GM12878 (cell line): ENCODE results near the gene EYS. TPM values are rescaled to one million over a fixed set of nuclear protein-coding genes. Genes with fewer than 3 reads are reported as not detected.

Source experiments
- ATAC-seq: fragments of 200-7000 bp; cut with Tn5 transposase; 3 replicates; pipeline ENCODE4 v1.9.1; 2020; ENCODE audit warnings: mild to moderate bottlenecking, moderate library complexity
- BruUV-seq: library from RNA; stranded (reverse); fragments of 400-500 nt; replicated peaks from 2 replicates; lab custom pipeline; 2021; lab: Mats Ljungman, UMichigan
- CTCF ChIA-PET: fragments of 300-600 bp; sonication (Branson Sonifier 250); formaldehyde crosslinking; extraction: SDS; loops from one replicate; lab custom pipeline; 2021; ENCODE audit warnings: inconsistent platforms; lab: Yijun Ruan, JAX
- POLR2A ChIA-PET: fragments of 350-600 bp; formaldehyde crosslinking; extraction: SDS; loops from one replicate; lab custom pipeline; 2021; ENCODE audit warnings: inconsistent platforms; lab: Charles Lee
- RAD21 ChIA-PET: fragments of 300-600 bp; sonication (Branson Sonifier 250); formaldehyde crosslinking; loops from one replicate; lab custom pipeline; 2023; ENCODE audit warnings: antibody characterized with exemption; ENCODE audit not compliant: unreplicated experiment; lab: Charles Lee
- SMC1A ChIA-PET: fragments of 300-600 bp; sonication (Branson Sonifier 250); formaldehyde crosslinking; loops from one replicate; lab custom pipeline; 2023; ENCODE audit not compliant: unreplicated experiment, uncharacterized antibody; lab: Charles Lee
- DNase-seq: peaks from one replicate; pipeline ENCODE4 v3.0.0-alpha.2; 2011; ENCODE audit warnings: low read depth, low spot score
- FAIRE-seq: peaks from 3 replicates; lab custom pipeline; 2011; peaks lifted over from hg19 to GRCh38; lab: Jason Lieb, UNC
- H2AFZ ChIP-seq: 2 replicates; pipeline ENCODE4 v1.6.0; 2011; ENCODE audit warnings: low read depth, low read length, control low read depth; ENCODE audit not compliant: control insufficient read depth
- H3K27ac ChIP-seq: 2 replicates; pipeline ENCODE4 v1.5.1; 2011; ENCODE audit warnings: control low read depth; ENCODE audit not compliant: control insufficient read depth, insufficient read depth
- H3K27me3 ChIP-seq, 2 experiments: replicated peaks in 1 of 2; 2 replicates each; pipeline versions ENCODE4 v1.6.0 to v1.6.1; 2011; ENCODE audit warnings: low read length in 1 of 2; ENCODE audit not compliant: control insufficient read depth in 2 of 2, insufficient read depth in 2 of 2
- H3K36me3 ChIP-seq, 2 experiments: 2 replicates each; pipeline ENCODE4 v1.5.1; 2011; ENCODE audit warnings: low read length in 1 of 2; ENCODE audit not compliant: control insufficient read depth in 2 of 2, insufficient read depth in 2 of 2
- H3K4me1 ChIP-seq: 2 replicates; pipeline ENCODE4 v1.6.1; 2011; ENCODE audit warnings: mild to moderate bottlenecking, low read length, moderate library complexity, mixed read lengths; ENCODE audit not compliant: control insufficient read depth, insufficient read depth
- H3K4me2 ChIP-seq: 2 replicates; pipeline ENCODE4 v1.6.0; 2011; ENCODE audit warnings: control low read depth; ENCODE audit not compliant: control insufficient read depth, insufficient read depth
- H3K4me3 ChIP-seq: fragments of 200-600 bp; sonication (generic); 2 replicates; pipeline ENCODE4 v1.5.1; 2016
- H3K79me2 ChIP-seq: 2 replicates; pipeline ENCODE4 v1.6.0; 2011; ENCODE audit warnings: low read length; ENCODE audit not compliant: control insufficient read depth, insufficient read depth
- H3K9ac ChIP-seq: 2 replicates; pipeline ENCODE4 v1.8.0; 2011; ENCODE audit warnings: low read length, control low read depth, mixed read lengths; ENCODE audit not compliant: control insufficient read depth, insufficient read depth
- H3K9me3 ChIP-seq: replicated peaks from 3 replicates; pipeline ENCODE4 v1.5.1; 2011; ENCODE audit warnings: mild to moderate bottlenecking, low read length; ENCODE audit not compliant: control insufficient read depth, insufficient read depth
- H4K20me1 ChIP-seq: 2 replicates; pipeline ENCODE4 v1.6.0; 2011; ENCODE audit not compliant: control insufficient read depth, insufficient read depth
- CHD2 ChIP-seq: IDR thresholded peaks from 2 replicates; pipeline ENCODE4 v1.6.1; 2011; ENCODE audit warnings: low read depth, low read length, improper control_type of control experiment, borderline replicate concordance
- RAD21 ChIP-seq: IDR thresholded peaks from 2 replicates; pipeline ENCODE4 v1.6.1; 2011; ENCODE audit warnings: mild to moderate bottlenecking, low read depth, low read length, moderate library complexity; ENCODE audit not compliant: insufficient read depth
- RCOR1 ChIP-seq: conservative IDR thresholded peaks from 2 replicates; pipeline ENCODE4 v1.6.1; 2012; ENCODE audit warnings: low read depth, low read length, improper control_type of control experiment
- SMC3 ChIP-seq: IDR thresholded peaks from 2 replicates; pipeline ENCODE4 v1.6.1; 2011; ENCODE audit warnings: low read length, improper control_type of control experiment, borderline replicate concordance
- WGBS: methylation state at CpG from one replicate; pipeline ENCODE4 v1.1.6; 2016; ENCODE audit warnings: low lambda C conversion rate; ENCODE audit not compliant: insufficient replicate concordance, insufficient coverage; ENCODE audit errors: missing lambda C conversion rate; 5-methylcytosine and 5-hydroxymethylcytosine counted together
- in situ Hi-C: fragments of 300-500 bp; cut with MboI; formaldehyde crosslinking; loops from 9 replicates; pipeline ENCODE4 v1.14.3; 2018; ENCODE audit warnings: mixed read lengths
- intact Hi-C: fragments of 100-400 bp; cut with micrococcal nuclease; formaldehyde crosslinking; loops from one replicate; pipeline ENCODE4 v1.14.2; 2022; ENCODE audit not compliant: unreplicated experiment
- polyA plus RNA-seq, 11 experiments: library from polyadenylated mRNA; depleted of rRNA in 4 of 11; unstranded in 6 of 11; stranded (reverse) in 5 of 11; fragments of >200 nt; fragmentation: Nextera tagmentation in 4 of 11; fragmentation: Illumina TruSeq in 1 of 11; extraction: Ambion mirVana in 4 of 11; extraction: Trizol in 1 of 11; gene quantifications; 1 replicate in 1 of 11; 2 replicates in 10 of 11; pipeline versions ENCODE4 v1.2.1 to v1.2.3, GENCODE V29; 2011 to 2016; ENCODE audit warnings: inconsistent platforms in 2 of 11, missing spikeins in 2 of 11, low read depth in 1 of 11
- total RNA-seq, 4 experiments: library from RNA; depleted of rRNA in 3 of 4; stranded (reverse); fragments of >200 nt in 3 of 4; fragmentation: Illumina TruSeq in 1 of 4; extraction: Trizol in 1 of 4; gene quantifications; 2 replicates each; pipeline versions ENCODE4 v1.2.1 to v1.2.3, GENCODE V29; 2013 to 2021
- TF ChIP-seq, protein P1 (sequence below), 3 experiments: IDR thresholded peaks in 2 of 3; conservative IDR thresholded peaks in 1 of 3; 2 replicates each; pipeline ENCODE4 v1.5.1; 2011; ENCODE audit warnings: low read depth in 3 of 3, low read length in 3 of 3, mild to moderate bottlenecking in 3 of 3, control low read depth in 2 of 3, moderate library complexity in 2 of 3, inconsistent platforms in 1 of 3, mixed read lengths in 1 of 3; ENCODE audit not compliant: control insufficient read depth in 2 of 3, insufficient read depth in 1 of 3; ENCODE audit errors: extremely low read depth in 1 of 3

EYS gene
- total and polyA plus RNA-seq, 10 of the 15 experiments (the other 5 are each of a cell fraction or from before 2014, with no cell fraction given) = under 0.01 to 0.14 (median 0.02) TPM; not detected in 1

DNA sequence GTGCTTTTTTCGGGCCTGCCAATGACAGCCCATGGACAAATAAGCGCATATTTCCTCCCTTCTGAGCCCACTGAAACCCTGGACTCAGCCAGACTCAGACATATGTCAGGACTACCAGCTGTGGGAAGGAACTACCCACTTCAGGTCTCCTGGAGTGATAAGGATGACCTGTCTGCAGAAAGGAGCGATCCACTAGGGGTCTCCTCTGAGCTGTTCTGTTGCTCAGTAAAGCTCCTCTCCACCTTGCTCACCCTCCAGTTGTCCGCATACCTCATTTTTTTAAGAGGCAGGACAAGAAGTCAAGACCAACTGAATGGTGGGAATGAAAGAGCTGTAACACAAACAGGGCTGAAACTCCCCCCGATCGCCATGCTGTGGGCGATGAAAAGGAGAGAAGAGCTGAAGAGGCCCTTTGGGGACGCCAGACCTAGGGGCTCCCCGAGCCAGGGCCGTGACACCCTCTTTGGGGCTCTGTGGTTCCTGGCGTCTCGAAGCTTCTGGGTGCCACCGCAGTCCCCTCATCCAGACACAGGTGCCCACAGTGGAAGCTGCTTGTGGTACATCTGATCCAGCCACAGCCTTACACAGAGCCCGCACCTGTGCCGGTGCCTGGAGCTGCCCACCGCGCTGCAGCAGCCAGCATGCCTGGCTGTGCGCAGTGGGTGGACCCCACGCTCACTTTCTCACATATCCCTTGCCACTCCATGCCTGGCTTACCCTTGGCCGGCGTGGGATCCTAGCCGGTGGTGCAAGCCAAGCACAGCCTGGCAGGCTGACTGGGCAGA is 68.8 kb downstream of the EYS start:
- H3K9me3 ChIP-seq = no peaks in the 10 kb centered on the region
- H2AFZ ChIP-seq = no peak overlapping the region
- no peaks in the 10 kb centered on the region for H4K20me1 ChIP-seq
- intact Hi-C loops (loop anchor here (5.0 kb wide), 1 partner anchor 859 kb away; no protein-coding TSS in a partner anchor), in situ Hi-C loops (no loop called here)
- CTCF ChIA-PET = interaction anchor here (0.7 to 2.1 kb wide), 6 partner anchors 9 to 858 kb away, joined by 3 to 14 read pairs (median 3); no protein-coding TSS in a partner anchor
- H3K27ac ChIP-seq = no peak overlapping the region
- no peaks in the 10 kb centered on the region for H3K36me3 ChIP-seq
- BruUV-seq = no TSS peak
- no peaks in the 10 kb centered on the region for H3K27me3 ChIP-seq
- no peak for DNase-seq
- no peak overlapping the region for H3K4me3 ChIP-seq
- 57% methylated on average over 16 of the region's 22 CpGs for WGBS
- FAIRE-seq = no peak
- no peak overlapping the region for H3K4me2 ChIP-seq
- TF ChIP-seq SMC3 (0 out of 2 replicates have a peak, but pooled peaks have one; percentile 18), CHD2 (no peak), RAD21 (peak; percentile 21; the same call in 1 of the 2 replicates), RCOR1 (no peak)
- TF ChIP-seq, protein P1, sequence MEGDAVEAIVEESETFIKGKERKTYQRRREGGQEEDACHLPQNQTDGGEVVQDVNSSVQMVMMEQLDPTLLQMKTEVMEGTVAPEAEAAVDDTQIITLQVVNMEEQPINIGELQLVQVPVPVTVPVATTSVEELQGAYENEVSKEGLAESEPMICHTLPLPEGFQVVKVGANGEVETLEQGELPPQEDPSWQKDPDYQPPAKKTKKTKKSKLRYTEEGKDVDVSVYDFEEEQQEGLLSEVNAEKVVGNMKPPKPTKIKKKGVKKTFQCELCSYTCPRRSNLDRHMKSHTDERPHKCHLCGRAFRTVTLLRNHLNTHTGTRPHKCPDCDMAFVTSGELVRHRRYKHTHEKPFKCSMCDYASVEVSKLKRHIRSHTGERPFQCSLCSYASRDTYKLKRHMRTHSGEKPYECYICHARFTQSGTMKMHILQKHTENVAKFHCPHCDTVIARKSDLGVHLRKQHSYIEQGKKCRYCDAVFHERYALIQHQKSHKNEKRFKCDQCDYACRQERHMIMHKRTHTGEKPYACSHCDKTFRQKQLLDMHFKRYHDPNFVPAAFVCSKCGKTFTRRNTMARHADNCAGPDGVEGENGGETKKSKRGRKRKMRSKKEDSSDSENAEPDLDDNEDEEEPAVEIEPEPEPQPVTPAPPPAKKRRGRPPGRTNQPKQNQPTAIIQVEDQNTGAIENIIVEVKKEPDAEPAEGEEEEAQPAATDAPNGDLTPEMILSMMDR (IDR thresholded peaks at IDR 0.05 in 2 of 3, conservative IDR thresholded peaks at IDR 0.05 in 1 of 3; ENCODE audit: control insufficient read depth in 2 of 3, extremely low read depth in 1 of 3, insufficient read depth in 1 of 3, low read depth in 3 of 3, low read length in 3 of 3) = peak in 2 of 3 experiments; percentile 30 to 37; a peak in 2 of 6 replicates
- TF ChIP-seq, all 136 proteins: peak for 3
- ATAC-seq = peak; percentile 91
- SMC1A ChIA-PET = interaction anchor here (0.6 to 3.7 kb wide), 5 partner anchors 8 to 858 kb away, joined by 3 to 15 read pairs (median 4); no protein-coding TSS in a partner anchor
- Histone ChIP-seq H3K79me2 (no peaks in the 10 kb centered on the region), H3K4me1 (no peaks in the 10 kb centered on the region), H3K9ac (no peak overlapping the region)
- RAD21 ChIA-PET = interaction anchor here (1.1 kb wide), 2 partner anchors 472 to 858 kb away, joined by 3 to 4 read pairs; no protein-coding TSS in a partner anchor
- POLR2A ChIA-PET = no interaction called here
